Choroid plexus epithelial cell (primary cell): ENCODE measurements around the gene WFS1.

Experiments used
- DNase-seq: peaks from one replicate; pipeline ENCODE4 v3.0.0-alpha.2; 2010; ENCODE audit warnings: low read depth
- H3K4me3 ChIP-seq: 2 replicates; pipeline ENCODE4 v1.5.1; 2011; ENCODE audit warnings: low read depth, mild to moderate bottlenecking, control low read depth, low read length, moderate library complexity
- TF ChIP-seq, protein P1 (sequence below): conservative IDR thresholded peaks from 2 replicates; pipeline ENCODE4 v1.5.1; 2011; ENCODE audit warnings: low read depth, mild to moderate bottlenecking, control low read depth, inconsistent platforms, low read length, moderate library complexity

Gene WFS1

DNA sequence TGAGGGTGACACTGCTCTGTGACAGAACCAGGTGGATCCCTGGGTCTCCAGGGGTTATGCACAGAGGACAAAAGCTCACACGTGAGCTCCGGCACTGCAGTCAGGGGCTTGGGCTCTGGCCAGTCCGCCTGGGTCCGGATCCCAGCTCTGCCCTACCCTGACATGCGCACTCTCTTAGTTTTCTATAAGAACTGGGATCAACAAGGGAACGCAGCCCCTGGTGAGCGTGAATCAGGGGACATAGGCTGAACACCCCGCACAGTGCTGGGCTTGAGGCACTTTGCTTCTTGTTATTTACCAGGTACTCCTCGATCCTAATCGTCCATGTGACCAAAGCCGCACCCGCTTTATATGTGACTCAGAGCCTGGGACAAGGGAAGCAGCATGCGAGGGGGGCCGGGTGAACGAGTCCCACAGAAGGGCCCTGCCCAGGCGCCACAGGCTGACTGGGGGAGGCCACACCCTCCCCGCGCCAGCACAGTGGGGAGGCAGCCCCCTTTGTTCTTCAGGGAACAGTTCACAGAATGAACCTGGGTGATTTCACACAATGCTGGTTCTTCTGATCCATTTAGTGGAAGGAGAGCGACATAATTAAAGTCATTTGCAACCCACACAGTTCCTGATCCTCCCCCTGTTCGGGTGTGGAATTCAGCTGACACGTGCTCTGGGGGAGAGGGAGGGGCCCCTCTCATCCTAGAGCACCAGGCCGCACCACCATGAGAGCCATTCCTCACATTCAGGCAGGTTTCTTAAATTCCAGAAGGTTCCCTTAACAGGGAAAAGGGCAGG is 55.5 kb downstream of the WFS1 start:
- peak; percentile 16 for DNase-seq
- TF ChIP-seq, protein P1, sequence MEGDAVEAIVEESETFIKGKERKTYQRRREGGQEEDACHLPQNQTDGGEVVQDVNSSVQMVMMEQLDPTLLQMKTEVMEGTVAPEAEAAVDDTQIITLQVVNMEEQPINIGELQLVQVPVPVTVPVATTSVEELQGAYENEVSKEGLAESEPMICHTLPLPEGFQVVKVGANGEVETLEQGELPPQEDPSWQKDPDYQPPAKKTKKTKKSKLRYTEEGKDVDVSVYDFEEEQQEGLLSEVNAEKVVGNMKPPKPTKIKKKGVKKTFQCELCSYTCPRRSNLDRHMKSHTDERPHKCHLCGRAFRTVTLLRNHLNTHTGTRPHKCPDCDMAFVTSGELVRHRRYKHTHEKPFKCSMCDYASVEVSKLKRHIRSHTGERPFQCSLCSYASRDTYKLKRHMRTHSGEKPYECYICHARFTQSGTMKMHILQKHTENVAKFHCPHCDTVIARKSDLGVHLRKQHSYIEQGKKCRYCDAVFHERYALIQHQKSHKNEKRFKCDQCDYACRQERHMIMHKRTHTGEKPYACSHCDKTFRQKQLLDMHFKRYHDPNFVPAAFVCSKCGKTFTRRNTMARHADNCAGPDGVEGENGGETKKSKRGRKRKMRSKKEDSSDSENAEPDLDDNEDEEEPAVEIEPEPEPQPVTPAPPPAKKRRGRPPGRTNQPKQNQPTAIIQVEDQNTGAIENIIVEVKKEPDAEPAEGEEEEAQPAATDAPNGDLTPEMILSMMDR: no peak
- H3K4me3 ChIP-seq: no peak overlapping the region

DNA sequence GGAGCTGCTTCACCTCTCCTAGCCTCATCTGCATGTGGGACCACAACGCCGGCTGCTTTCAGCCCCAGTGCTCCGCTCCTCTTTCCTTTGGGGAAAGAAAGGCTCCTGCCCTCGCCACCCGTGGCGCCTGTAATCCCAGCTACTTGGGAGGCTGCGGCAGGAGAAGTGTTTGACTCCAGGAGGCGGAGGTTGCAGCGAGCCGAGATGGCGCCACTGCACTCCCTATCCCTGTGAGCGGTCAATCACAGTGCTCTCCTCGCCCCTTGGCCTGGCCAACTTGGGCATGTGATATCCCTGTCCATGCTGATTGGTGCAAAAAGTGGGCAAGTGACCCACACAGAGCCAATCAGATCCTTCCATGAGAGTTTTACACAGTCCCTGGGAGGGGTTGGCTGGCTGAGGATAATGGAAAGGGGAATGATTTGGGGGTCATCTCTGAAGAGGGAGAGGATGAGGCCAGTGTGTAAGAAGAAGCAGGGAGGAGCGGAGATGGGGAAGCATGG is 56.2 kb downstream of the WFS1 start:
- DNase-seq: no peak
- H3K4me3 ChIP-seq: no peak overlapping the region
- TF ChIP-seq, protein P1: no peak

DNA sequence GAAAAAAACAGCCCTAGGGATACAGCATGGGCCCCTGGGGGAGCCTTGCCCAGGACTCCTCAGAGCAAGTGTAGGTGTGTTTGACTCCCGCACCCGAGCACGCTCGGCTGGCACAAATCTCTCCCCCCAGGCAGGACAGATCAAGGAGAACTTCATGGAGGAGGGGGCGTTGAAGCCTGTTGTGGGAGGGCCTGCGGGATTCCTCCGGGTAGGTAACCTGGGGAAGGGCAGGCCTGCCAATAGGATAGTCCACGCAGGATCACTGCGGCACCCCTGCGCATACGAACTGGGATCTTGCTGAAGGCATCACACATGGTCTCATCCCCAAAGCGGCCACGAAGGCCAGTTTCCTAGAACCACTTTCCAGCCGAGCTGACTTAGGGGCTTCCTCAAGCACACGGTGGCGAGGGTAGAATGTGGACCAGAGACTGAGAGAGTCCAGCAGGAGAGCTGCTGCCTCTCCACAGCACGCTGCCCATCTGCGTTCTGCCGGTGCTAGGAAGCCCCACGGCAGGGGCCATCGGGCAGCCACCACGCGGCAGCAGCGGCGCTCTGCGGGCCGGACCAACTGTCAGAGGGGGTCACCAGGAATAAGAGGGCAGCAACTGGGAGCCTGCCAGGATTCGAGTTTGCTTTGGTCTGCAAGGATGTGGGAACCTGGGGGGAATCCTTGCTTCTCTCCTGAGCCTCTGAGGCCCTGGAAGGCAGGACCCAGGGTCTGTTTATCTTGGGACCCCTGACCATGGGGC is 56.8 kb downstream of the WFS1 start:
- no peak overlapping the region for H3K4me3 ChIP-seq
- TF ChIP-seq, protein P1: no peak
- no peak for DNase-seq

DNA sequence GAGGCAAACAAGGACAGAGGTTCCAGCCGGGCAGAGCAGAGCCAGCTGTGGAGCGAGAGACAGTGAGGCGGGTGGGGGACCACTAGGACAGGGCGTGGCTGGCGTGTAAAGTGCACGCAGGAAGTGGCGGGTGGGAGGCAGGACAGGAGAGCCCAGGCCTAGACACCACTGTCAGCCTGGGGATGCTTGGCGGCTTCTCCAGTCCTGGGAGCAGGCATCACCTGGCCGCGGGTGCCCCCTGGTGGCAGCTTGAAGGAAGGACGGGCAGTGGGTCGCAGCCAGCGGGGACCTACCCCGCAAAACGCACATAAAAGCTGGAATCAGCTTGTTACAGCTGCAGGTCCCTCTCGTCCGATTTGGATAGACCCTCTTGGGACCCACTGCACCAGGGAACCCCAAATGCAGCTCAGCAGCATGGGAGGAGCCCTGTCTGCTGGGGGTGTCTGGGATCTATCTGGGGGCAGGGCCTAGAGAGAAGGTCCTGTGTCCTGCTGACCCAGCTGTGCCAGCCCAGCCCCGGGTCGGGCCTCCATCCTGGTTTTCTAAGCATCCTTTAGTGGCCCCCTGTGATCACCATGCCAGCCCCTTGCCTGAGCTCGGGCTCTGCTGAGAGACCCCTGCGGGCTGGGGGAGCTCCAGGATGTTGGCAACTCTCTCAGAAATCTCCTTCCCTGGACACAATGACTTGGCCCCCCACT is 57.7 kb downstream of the WFS1 start:
- TF ChIP-seq, protein P1: peak; percentile 88
- H3K4me3 ChIP-seq: no peak overlapping the region
- DNase-seq: peak; percentile 78

DNA sequence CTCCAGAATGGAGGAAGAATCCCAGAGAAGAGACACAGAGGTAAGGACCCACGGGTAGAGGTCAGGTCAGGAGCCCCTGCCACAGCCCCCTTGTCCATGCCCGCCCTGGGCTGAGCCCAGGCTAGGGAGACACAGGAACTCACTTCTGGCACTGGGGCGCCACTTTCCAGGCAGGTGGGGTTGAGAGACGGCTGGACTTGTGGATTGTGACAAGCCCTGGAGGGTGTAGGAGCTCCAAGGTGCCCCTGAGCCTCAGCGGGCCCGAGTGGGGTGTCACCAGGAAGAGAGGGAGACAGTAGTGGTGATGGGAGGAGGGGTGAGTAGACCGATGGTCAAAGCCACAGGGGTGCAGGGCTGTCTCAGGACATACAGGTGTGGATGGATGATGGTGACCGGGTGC is 58.9 kb downstream of the WFS1 start:
- DNase-seq: no peak
- H3K4me3 ChIP-seq: no peak overlapping the region
- TF ChIP-seq, protein P1: no peak

DNA sequence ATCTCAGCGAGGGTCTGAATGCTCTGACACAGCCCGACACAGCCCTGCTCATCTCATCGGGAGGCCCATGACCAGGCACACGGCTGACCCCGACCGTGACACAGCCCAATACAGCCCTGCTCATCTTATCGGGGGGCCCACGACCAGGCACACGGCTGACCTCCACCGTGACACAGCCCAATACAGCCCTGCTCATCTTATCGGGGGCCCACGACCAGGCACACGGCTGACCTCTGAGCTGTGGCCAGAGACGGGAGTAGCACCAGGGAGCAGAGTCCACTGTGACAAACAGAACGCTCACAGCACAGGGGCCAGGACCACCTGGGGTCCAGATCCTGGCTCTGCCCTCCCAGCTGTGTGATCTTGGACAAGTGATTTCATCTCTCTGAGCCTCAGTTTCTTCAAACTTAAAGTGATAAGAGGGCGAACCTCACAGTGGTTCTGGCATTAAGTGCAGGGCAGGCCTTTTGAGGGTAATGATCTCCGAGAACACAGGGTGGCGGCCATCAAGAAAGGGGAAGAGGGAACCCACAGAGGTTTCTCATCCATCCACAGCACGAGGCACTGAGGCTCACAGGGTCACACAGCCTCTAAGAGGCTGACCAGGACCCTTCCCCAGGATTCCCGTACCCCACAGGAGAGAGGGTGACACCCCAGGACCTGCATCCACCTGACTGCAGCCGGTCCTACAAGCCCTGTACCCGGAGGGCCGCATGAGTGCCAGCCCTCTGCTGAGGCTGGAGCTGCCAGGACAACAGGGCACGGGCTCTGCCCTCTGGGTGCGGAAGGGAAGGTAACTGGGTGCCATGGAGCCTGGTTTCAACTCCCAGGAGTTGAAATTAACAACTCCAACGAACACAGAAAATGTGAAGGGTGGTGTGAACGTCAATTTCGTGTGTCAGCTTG is 60.1 kb downstream of the WFS1 start:
- TF ChIP-seq, protein P1: no peak
- no peak for DNase-seq
- H3K4me3 ChIP-seq: no peak overlapping the region
